Osteocyte (in vitro differentiated cells): ENCODE results near the gene ST8SIA4. TPM values are rescaled to one million over a fixed set of nuclear protein-coding genes. Genes with fewer than 3 reads are reported as not detected.

Experiments used
- DNase-seq: peaks from one replicate; pipeline ENCODE4 v3.0.0; 2021; ENCODE audit warnings: mixed read lengths; ENCODE audit not compliant: unreplicated experiment; ENCODE audit errors: extremely low spot score
- H3K27ac Mint-ChIP-seq: one replicate; pipeline ENCODE4 v1.8.0; 2021; ENCODE audit warnings: mild to moderate bottlenecking, mixed read lengths; ENCODE audit not compliant: unreplicated experiment
- H3K27me3 Mint-ChIP-seq: one replicate; pipeline ENCODE4 v1.8.0; 2021; ENCODE audit warnings: mixed read lengths; ENCODE audit not compliant: unreplicated experiment
- H3K36me3 Mint-ChIP-seq: one replicate; pipeline ENCODE4 v1.8.0; 2021; ENCODE audit warnings: mixed read lengths; ENCODE audit not compliant: unreplicated experiment
- H3K4me1 Mint-ChIP-seq: one replicate; pipeline ENCODE4 v1.8.0; 2021; ENCODE audit warnings: mixed read lengths; ENCODE audit not compliant: unreplicated experiment
- H3K4me3 Mint-ChIP-seq: one replicate; pipeline ENCODE4 v1.8.0; 2021; ENCODE audit warnings: mild to moderate bottlenecking, moderate library complexity, mixed read lengths; ENCODE audit not compliant: unreplicated experiment
- H3K9me3 Mint-ChIP-seq: one replicate; pipeline ENCODE4 v1.8.0; 2021; ENCODE audit warnings: mixed read lengths; ENCODE audit not compliant: unreplicated experiment
- total RNA-seq: library from RNA; stranded (reverse); gene quantifications from 2 replicates; pipeline ENCODE4 v1.2.1, GENCODE V29; 2021
- TF ChIP-seq, protein P1 (sequence below): fragments of 200-600 bp; sonication (generic); IDR thresholded peaks from 2 replicates; pipeline ENCODE4 v1.5.0; 2021; ENCODE audit warnings: antibody characterized with exemption, mild to moderate bottlenecking, moderate library complexity

The ST8SIA4 gene
- total RNA-seq, 1 donor from 2014 or later, result not detected

DNA sequence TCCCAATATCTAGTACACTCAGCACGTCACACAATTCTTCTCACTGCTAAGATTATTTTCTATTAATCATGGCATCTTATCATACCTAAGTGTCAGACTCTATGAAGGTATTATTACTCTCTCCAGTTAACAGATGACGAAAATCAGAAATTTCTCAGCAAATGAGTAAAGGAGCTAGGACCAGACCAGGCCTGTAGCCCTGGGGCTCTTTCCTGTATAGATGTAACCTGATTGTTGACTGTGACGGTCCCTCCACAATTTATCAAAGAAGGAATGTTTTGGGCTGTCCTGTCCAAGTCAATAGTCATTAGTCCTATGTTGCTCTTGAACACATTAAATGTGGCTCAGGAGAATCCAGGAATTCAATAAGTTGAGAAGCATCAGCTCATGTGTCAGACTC is 106.2 kb downstream of the ST8SIA4 start:
- H3K27ac Mint-ChIP-seq, result no peak overlapping the region
- H3K27me3 Mint-ChIP-seq, result peaks cover 4% of the 10 kb centered on the region
- no peak overlapping the region for H3K4me3 Mint-ChIP-seq
- TF ChIP-seq, protein P1, sequence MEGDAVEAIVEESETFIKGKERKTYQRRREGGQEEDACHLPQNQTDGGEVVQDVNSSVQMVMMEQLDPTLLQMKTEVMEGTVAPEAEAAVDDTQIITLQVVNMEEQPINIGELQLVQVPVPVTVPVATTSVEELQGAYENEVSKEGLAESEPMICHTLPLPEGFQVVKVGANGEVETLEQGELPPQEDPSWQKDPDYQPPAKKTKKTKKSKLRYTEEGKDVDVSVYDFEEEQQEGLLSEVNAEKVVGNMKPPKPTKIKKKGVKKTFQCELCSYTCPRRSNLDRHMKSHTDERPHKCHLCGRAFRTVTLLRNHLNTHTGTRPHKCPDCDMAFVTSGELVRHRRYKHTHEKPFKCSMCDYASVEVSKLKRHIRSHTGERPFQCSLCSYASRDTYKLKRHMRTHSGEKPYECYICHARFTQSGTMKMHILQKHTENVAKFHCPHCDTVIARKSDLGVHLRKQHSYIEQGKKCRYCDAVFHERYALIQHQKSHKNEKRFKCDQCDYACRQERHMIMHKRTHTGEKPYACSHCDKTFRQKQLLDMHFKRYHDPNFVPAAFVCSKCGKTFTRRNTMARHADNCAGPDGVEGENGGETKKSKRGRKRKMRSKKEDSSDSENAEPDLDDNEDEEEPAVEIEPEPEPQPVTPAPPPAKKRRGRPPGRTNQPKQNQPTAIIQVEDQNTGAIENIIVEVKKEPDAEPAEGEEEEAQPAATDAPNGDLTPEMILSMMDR, result no peak
- H3K9me3 Mint-ChIP-seq, result no peaks in the 10 kb centered on the region
- H3K36me3 Mint-ChIP-seq, result no peaks in the 10 kb centered on the region
- H3K4me1 Mint-ChIP-seq, result no peaks in the 10 kb centered on the region
- no peak for DNase-seq

DNA sequence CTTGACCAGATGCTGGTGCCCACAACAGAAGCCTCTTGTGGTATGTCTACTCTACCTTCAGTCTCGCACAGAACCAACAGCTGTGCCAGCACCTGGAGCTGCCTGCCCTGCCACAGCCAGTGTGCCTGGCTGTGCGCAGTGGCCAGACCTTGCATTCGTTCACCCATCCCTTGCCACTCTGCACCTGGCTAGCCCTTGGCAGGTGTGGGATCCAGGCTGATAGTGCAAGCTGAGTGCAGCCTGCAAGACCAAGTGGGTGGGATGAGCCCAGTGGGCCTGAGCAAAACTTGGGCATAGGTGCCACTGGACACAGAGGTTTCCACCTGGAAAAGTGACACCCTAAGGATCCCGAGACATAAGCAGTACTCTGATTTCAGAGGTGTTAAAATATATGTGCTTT is 108.2 kb downstream of the ST8SIA4 start:
- Mint-ChIP-seq H3K36me3 (no peaks in the 10 kb centered on the region), H3K27ac (no peak overlapping the region), H3K9me3 (no peaks in the 10 kb centered on the region), H3K4me3 (no peak overlapping the region), H3K4me1 (peaks cover 2% of the 10 kb centered on the region), H3K27me3 (peaks cover 18% of the 10 kb centered on the region)
- TF ChIP-seq, protein P1, result no peak
- DNase-seq, result no peak

- DNase-seq, result no peak
- Mint-ChIP-seq H3K9me3 (no peaks in the 10 kb centered on the region), H3K4me3 (no peak overlapping the region), H3K4me1 (peaks cover 2% of the 10 kb centered on the region), H3K36me3 (no peaks in the 10 kb centered on the region), H3K27ac (no peak overlapping the region), H3K27me3 (peaks cover 22% of the 10 kb centered on the region)
- TF ChIP-seq, protein P1, result no peak
Observed at GRCh38 chr5:100794218-100794617, 108.9 kb downstream of the ST8SIA4 start.

DNA sequence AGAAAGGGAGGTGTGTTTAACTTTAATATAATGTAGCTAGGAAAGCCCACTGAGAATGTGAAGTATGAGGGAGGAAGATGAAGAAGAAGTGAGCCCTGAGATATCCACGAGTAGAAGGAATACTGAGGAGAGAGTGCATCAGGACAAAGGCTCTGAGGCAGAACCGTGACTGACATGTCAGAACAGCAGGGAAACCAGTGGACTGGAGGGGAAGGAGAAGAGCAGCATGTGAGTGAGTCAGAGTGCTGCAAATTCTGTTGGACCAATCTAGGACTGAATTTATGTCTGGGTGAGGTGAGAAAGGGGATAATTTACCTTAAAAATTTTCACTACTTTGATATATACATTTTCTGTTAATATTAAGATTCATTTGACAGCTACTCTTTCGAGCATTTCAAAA is 110.3 kb downstream of the ST8SIA4 start:
- Mint-ChIP-seq H3K4me3 (no peak overlapping the region), H3K36me3 (no peaks in the 10 kb centered on the region), H3K9me3 (no peaks in the 10 kb centered on the region), H3K27ac (no peak overlapping the region), H3K4me1 (peaks cover 2% of the 10 kb centered on the region), H3K27me3 (peaks cover 28% of the 10 kb centered on the region)
- no peak for DNase-seq
- TF ChIP-seq, protein P1, result no peak

DNA sequence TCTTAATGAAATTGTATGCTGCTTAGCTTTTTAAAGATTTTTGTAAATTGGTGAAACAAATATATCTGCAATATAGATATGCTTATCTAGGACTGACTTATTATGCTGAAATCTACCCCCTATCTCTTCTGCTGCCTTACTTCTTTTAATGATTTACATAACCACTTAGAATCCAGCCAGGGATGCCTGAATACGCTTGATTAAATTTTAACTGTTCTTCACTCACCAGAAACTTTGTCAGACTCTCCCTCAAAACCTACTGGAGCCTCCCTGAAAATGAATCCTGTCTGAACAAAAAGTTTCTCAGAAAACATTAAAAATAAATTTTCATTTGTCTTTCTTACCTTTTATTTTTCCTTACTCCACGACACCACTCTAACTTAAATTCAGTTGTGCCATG is 111.7 kb downstream of the ST8SIA4 start:
- DNase-seq, result no peak
- peaks cover 28% of the 10 kb centered on the region for H3K27me3 Mint-ChIP-seq
- peaks cover 2% of the 10 kb centered on the region for H3K4me1 Mint-ChIP-seq
- TF ChIP-seq, protein P1, result no peak
- H3K4me3 Mint-ChIP-seq, result no peak overlapping the region
- H3K9me3 Mint-ChIP-seq, result no peaks in the 10 kb centered on the region
- H3K36me3 Mint-ChIP-seq, result no peaks in the 10 kb centered on the region
- H3K27ac Mint-ChIP-seq, result no peak overlapping the region
